ENCODE data around the gene TANK.

- TF ChIP-seq CTCF (conservative IDR thresholded peaks at IDR 0.05; ENCODE audit: low read depth in 2 of 2) (no peak), ZNF331 (CRISPR knock-in tag; IDR thresholded peaks at IDR 0.05; ENCODE audit: low read depth) (no peak), EZH2 (IDR thresholded peaks at IDR 0.05; ENCODE audit: low read depth, unreplicated experiment) (peak; percentile 32)
These were observed 83.1 kb downstream of the TANK start for GRCh38 chr2:161243312-161243711.
